Uterus (tissue), 4 donors: ENCODE measurements around the gene FGFR3. TPM values are rescaled to one million over a fixed set of nuclear protein-coding genes. Genes with fewer than 3 reads are reported as not detected.

Experiments
- DNase-seq, 2 donors: peaks; one replicate each; pipeline ENCODE4 v3.0.0-alpha.2; 2019 to 2020
- H3K27ac ChIP-seq, 2 donors: fragments of 200-600 bp; sonication (generic); 1 replicate in 1 of 2; 2 replicates in 1 of 2; pipeline ENCODE4 v1.5.1; 2016 to 2018
- H3K27me3 ChIP-seq, 2 donors: fragments of 200-600 bp; sonication (generic); one replicate each; pipeline ENCODE4 v1.5.1; 2018 to 2019; ENCODE audit warnings: control low read depth in 1 of 2
- H3K36me3 ChIP-seq, 2 donors: fragments of 200-600 bp; sonication (generic); one replicate each; pipeline ENCODE4 v1.5.1; 2019; ENCODE audit warnings: control low read depth in 1 of 2
- H3K4me1 ChIP-seq, 2 donors: fragments of 200-600 bp; sonication (generic); one replicate each; pipeline ENCODE4 v1.5.1; 2018 to 2019; ENCODE audit warnings: control low read depth in 1 of 2
- H3K4me3 ChIP-seq, 2 donors: fragments of 200-600 bp; sonication (generic); 1 replicate in 1 of 2; 2 replicates in 1 of 2; pipeline ENCODE4 v1.5.1; 2018 to 2019; ENCODE audit warnings: mild to moderate bottlenecking in 1 of 2
- H3K9me3 ChIP-seq, 2 donors: fragments of 200-600 bp; sonication (generic); one replicate each; pipeline ENCODE4 v1.5.1; 2019; ENCODE audit warnings: control low read depth in 1 of 2
- POLR2A ChIP-seq, 2 donors: fragments of 450-650 bp; IDR thresholded peaks; one replicate each; pipeline ENCODE4 v1.6.1; 2016; ENCODE audit warnings: antibody characterized with exemption in 2 of 2, mild to moderate bottlenecking in 1 of 2, moderate library complexity in 1 of 2
- intact Hi-C: fragments of 100-400 bp; cut with DNase I; formaldehyde crosslinking; loops from one replicate; pipeline ENCODE4 v1.15.1; 2023; ENCODE audit warnings: low total_unique reads
- total RNA-seq, 4 donors: library from RNA; depleted of rRNA in 3 of 4; stranded (reverse); fragments of >200 nt in 3 of 4; gene quantifications; one replicate each; pipeline versions ENCODE4 v1.1.0 to v1.2.4, GENCODE V29; 2014 to 2023
- TF ChIP-seq, protein P1 (sequence below), 4 experiments: fragments of 200-600 bp in 2 of 4; fragments of 450-650 bp in 2 of 4; sonication (generic) in 2 of 4; IDR thresholded peaks; one replicate each; pipeline ENCODE4 v1.5.1; 2016 to 2019; ENCODE audit warnings: antibody characterized with exemption in 4 of 4, mild to moderate bottlenecking in 2 of 4, moderate library complexity in 1 of 4
- donor health status: DM: yes; HTN: yes; CAD: no.

Gene FGFR3
- total RNA-seq, 4 donors from 2014 or later, result 0.29 to 6.4 (median 4.3) TPM

GRCh38 chr4:1752284-1753041 is 40.6 kb upstream of the FGFR3 start:
- no peaks in the 10 kb centered on the region for H3K36me3 ChIP-seq
- H3K27me3 ChIP-seq, result no peaks in the 10 kb centered on the region
- peaks cover 0 to 5% of the 10 kb centered on the region in 2 donors for H3K4me1 ChIP-seq
- H3K9me3 ChIP-seq, result no peaks in the 10 kb centered on the region
- no peak overlapping the region for H3K4me3 ChIP-seq
- intact Hi-C loops, result no loop called here
- TF ChIP-seq, protein P1, sequence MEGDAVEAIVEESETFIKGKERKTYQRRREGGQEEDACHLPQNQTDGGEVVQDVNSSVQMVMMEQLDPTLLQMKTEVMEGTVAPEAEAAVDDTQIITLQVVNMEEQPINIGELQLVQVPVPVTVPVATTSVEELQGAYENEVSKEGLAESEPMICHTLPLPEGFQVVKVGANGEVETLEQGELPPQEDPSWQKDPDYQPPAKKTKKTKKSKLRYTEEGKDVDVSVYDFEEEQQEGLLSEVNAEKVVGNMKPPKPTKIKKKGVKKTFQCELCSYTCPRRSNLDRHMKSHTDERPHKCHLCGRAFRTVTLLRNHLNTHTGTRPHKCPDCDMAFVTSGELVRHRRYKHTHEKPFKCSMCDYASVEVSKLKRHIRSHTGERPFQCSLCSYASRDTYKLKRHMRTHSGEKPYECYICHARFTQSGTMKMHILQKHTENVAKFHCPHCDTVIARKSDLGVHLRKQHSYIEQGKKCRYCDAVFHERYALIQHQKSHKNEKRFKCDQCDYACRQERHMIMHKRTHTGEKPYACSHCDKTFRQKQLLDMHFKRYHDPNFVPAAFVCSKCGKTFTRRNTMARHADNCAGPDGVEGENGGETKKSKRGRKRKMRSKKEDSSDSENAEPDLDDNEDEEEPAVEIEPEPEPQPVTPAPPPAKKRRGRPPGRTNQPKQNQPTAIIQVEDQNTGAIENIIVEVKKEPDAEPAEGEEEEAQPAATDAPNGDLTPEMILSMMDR (IDR thresholded peaks at IDR 0.05), result no peak
- no peak for TF ChIP-seq POLR2A (IDR thresholded peaks at IDR 0.05)
- no peak for DNase-seq
- H3K27ac ChIP-seq, result no peak overlapping the region

DNA sequence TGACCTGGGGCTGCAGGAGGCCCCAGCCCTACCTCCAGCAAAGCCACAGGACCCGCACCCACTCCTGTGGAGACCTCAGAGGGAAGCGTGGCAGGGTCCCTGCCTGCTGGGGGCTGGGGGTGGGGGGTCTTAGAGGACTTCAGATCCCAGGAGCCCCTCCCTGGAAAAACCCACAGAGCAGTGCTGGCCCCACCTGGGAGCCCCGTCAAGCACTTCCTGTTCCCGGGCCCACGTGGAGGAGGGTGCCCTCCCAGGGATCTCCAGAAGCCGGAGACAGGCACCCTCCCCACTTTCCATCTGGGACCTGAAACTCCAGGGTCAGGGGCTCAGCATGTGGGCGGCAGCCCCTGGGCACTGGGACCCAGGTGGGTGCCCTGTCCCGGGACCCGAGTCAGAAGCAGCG is 39.8 kb upstream of the FGFR3 start:
- no peaks in the 10 kb centered on the region for H3K36me3 ChIP-seq
- H3K27ac ChIP-seq, result no peak overlapping the region
- H3K27me3 ChIP-seq, result no peaks in the 10 kb centered on the region
- no peak overlapping the region for H3K4me3 ChIP-seq
- DNase-seq, result no peak
- no peaks in the 10 kb centered on the region for H3K9me3 ChIP-seq
- no peak for TF ChIP-seq POLR2A (IDR thresholded peaks at IDR 0.05)
- TF ChIP-seq, protein P1 (IDR thresholded peaks at IDR 0.05), result no peak
- H3K4me1 ChIP-seq, result peaks cover 0 to 5% of the 10 kb centered on the region in 2 donors
- intact Hi-C loops, result no loop called here

- H3K9me3 ChIP-seq, result no peaks in the 10 kb centered on the region
- H3K36me3 ChIP-seq, result no peaks in the 10 kb centered on the region
- intact Hi-C loops, result no loop called here
- no peak overlapping the region for H3K4me3 ChIP-seq
- H3K4me1 ChIP-seq, result peaks cover 0 to 5% of the 10 kb centered on the region in 2 donors
- H3K27me3 ChIP-seq, result no peaks in the 10 kb centered on the region
- H3K27ac ChIP-seq, result no peak overlapping the region
- DNase-seq, result no peak
- no peak for TF ChIP-seq POLR2A (IDR thresholded peaks at IDR 0.05)
- TF ChIP-seq, protein P1 (IDR thresholded peaks at IDR 0.05), result no peak
These were observed 39.3 kb upstream of the FGFR3 start for GRCh38 chr4:1753697-1754311.

GRCh38 chr4:1754336-1754735 is 38.8 kb upstream of the FGFR3 start:
- Histone ChIP-seq H3K4me3 (no peak overlapping the region), H3K9me3 (no peaks in the 10 kb centered on the region), H3K4me1 (peaks cover 0 to 5% of the 10 kb centered on the region in 2 donors), H3K27me3 (no peaks in the 10 kb centered on the region), H3K27ac (no peak overlapping the region), H3K36me3 (no peaks in the 10 kb centered on the region)
- no peak for DNase-seq
- TF ChIP-seq, protein P1 (IDR thresholded peaks at IDR 0.05), result no peak
- TF ChIP-seq POLR2A (IDR thresholded peaks at IDR 0.05), result no peak
- intact Hi-C loops, result no loop called here

DNA sequence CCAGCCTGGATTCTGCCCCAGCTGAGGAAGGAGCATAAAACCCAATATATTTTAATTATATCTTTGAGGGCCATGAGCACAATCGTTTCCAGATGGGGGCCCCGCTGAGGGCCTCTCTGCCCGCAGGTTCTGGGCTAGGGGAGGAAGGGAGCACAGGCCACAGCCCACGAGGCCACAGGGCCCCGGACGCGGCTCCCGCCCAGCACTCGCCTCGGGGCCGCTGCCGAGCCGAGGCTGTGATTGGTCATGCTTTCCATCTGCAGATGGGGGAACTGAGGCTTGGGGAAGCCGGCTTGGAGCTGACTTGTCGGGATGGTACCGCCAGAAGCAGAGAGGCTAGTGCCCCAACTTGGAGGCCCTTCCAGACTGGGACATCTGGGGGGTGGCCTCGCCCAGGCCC is 37.8 kb upstream of the FGFR3 start:
- intact Hi-C loops, result no loop called here
- Histone ChIP-seq H3K27ac (no peak overlapping the region), H3K27me3 (no peaks in the 10 kb centered on the region), H3K36me3 (no peaks in the 10 kb centered on the region), H3K9me3 (no peaks in the 10 kb centered on the region), H3K4me3 (no peak overlapping the region), H3K4me1 (peaks cover 0 to 5% of the 10 kb centered on the region in 2 donors)
- DNase-seq, result no peak
- TF ChIP-seq, protein P1 (IDR thresholded peaks at IDR 0.05), result no peak
- no peak for TF ChIP-seq POLR2A (IDR thresholded peaks at IDR 0.05)
